Fibroblast of mammary gland (primary cell): ENCODE data around the gene KCNRG.

Experiments used
- DNase-seq: peaks from one replicate; pipeline ENCODE4 v3.0.0-alpha.2; 2010; ENCODE audit warnings: low read depth
- H3K4me3 ChIP-seq: 2 replicates; pipeline ENCODE4 v1.5.1; 2011; ENCODE audit warnings: low read depth, mild to moderate bottlenecking, low read length, moderate library complexity; ENCODE audit not compliant: control insufficient read depth
- CTCF ChIP-seq: conservative IDR thresholded peaks from 2 replicates; pipeline ENCODE4 v1.5.1; 2011; ENCODE audit warnings: low read depth, low read length, inconsistent platforms; ENCODE audit not compliant: control insufficient read depth, insufficient read depth

Gene KCNRG

GRCh38 chr13:50015258-50015657 is at the start of gene KCNRG:
Gene KCNRG (plus strand): TSS chr13:50015444. CDS start chr13:50015494, 50 bp downstream.
- TF ChIP-seq CTCF: no peak
- no peak within 1 kb of the TSS for H3K4me3 ChIP-seq
- DNase-seq: peak; percentile 34

- DNase-seq: no peak
- H3K4me3 ChIP-seq: no peak overlapping the region
- no peak for TF ChIP-seq CTCF
These were observed 47.8 kb upstream of the KCNRG start for GRCh38 chr13:49967456-49967855.

GRCh38 chr13:49972709-49973108 is 42.5 kb upstream of the KCNRG start:
- no peak for DNase-seq
- H3K4me3 ChIP-seq: no peak overlapping the region
- TF ChIP-seq CTCF: no peak

GRCh38 chr13:49975826-49976225 is 39.4 kb upstream of the KCNRG start:
- TF ChIP-seq CTCF: no peak
- no peak for DNase-seq
- H3K4me3 ChIP-seq: no peak overlapping the region

- no peak overlapping the region for H3K4me3 ChIP-seq
- peak; percentile 97 for TF ChIP-seq CTCF
- peak; percentile 74 for DNase-seq
These were observed 38.7 kb upstream of the KCNRG start for GRCh38 chr13:49976314-49977258.

- H3K4me3 ChIP-seq: no peak overlapping the region
- no peak for DNase-seq
- no peak for TF ChIP-seq CTCF
These were observed 37.3 kb upstream of the KCNRG start for GRCh38 chr13:49977992-49978391.
